LHCN-M2 (cell line): ENCODE measurements around the gene UBA3. TPM values are rescaled to one million over a fixed set of nuclear protein-coding genes. Genes with fewer than 3 reads are reported as not detected.

ENCODE experiments used
- DNase-seq: peaks from one replicate; pipeline ENCODE4 v3.0.0-alpha.2; 2012; ENCODE audit warnings: low read depth
- total RNA-seq: library from RNA; depleted of rRNA; stranded (reverse); fragments of >200 nt; gene quantifications from 2 replicates; pipeline ENCODE4 v1.2.3, GENCODE V29; 2014; rRNA removed

Gene UBA3
- total RNA-seq, 1 experiment from 2014 or later: 72.5 TPM

DNA sequence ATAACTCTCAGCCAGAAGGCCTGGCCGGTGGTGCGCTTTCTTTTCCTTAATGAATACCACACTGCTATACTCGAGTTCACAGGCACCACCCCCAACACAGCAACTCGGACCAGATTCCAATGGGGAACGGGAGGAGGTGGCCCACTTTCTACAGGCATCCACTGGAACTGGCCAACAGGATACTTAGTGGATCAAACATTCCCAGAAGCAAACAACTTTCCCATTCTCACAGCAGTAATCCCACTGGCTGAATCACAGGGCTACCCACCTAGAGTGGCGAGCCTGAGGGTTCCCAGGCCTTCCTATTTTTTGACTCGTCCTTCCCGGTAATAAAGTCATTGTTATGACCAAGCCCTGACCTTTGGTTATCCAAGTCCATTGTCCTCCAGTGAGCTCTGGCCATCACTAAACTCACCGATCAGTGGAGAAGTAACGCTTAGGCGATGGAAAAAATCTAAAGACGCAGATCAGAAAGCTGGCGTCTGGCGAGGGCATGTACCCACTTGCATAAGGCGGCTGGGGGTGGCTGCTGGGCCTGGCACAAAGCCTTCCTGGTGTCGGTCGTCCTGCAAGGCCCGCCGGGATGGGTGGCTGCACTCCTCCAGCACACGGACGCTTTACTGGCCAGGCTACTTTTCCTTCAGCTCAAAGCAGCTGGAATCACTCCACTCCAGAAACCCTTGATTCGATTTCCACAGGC lies 67.9 kb downstream of the UBA3 start:
- DNase-seq: peak; percentile 44

DNA sequence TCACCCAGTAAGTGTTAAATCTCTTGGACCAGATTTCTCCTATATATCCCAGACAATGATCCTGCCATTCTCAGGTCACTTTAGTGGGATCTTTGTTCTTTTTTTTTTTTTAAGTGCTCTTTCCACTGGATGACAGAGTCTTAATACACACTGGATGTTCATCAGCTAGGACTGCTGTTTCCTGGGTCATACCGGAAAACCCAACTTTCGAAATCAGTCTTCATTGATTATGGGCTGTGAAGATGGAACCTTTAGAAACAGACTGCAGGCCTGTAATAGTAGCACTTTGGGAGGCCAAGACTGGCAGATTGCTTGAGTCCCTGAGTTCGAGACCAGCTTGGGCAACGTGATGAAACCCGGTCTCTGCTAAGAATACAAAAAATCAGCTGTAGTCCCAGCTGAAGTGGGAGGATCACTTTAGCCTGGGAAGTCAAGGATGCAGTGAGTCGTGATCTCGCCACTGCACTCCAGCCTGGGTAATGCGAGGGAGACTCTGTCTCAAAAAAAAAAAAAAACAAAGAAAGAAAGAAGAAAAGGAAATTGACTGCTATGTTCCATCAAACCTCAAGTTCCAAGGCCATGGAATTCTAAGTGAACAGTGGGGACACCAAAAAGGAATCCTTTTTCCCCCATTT lies 69.0 kb downstream of the UBA3 start:
- DNase-seq: no peak

- peak; percentile 73 for DNase-seq
Measured at GRCh38 chr3:69009559-69010410, 70.4 kb downstream of the UBA3 start.

GRCh38 chr3:69008980-69009379 lies 71.2 kb downstream of the UBA3 start:
- DNase-seq: no peak

GRCh38 chr3:69005791-69006482 lies 74.2 kb downstream of the UBA3 start:
- no peak for DNase-seq

DNA sequence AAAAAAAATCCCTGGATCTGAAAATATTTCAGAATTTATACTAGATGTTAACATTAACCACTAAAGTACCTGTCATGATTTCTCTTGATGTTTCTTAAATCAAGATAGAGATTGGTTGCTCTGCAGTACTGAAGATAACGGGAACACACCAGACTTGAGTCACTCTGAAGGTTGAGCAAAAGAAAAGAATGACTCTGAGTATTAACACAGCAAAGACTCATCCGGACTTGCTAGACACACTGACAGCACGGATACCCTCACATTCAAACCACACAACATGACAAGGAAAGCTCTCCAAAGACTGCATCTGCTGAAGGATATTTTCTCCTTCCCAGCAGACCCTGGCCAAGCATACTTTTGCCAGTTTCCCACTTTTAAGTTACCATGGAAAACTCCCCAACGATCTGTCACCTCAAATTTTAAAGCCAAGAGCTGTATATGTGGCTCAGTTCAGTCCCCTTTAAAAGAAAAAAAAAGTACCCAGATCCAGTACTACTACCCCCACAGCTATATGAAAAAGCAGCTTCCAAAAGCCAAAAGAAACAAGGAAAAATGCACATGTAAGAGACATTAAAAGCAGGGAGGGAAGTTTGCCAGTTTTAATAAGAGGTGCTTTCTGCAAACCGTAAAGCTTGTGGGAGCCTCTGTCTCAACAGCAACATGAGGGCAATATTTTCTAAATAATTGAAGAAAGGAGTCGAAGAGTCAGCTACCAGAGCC lies 74.9 kb downstream of the UBA3 start:
- no peak for DNase-seq

Other genes starting within 250 kb of the UBA3 start
- not detected in 2 replicates for gene TAFA4, start 147.8 kb downstream of the UBA3 start, total RNA-seq
- 51.0 and 58.0 TPM in 2 replicates for gene EOGT, start 66.7 kb downstream of the UBA3 start, total RNA-seq
- gene TMF1, start 28.0 kb downstream of the UBA3 start, total RNA-seq: 27.9 and 28.7 TPM in 2 replicates
- gene ARL6IP5, start 4.6 kb upstream of the UBA3 start, total RNA-seq: 94.3 and 119 TPM in 2 replicates
- gene LMOD3, start 42.2 kb upstream of the UBA3 start, total RNA-seq: 0.90 and 4.6 TPM in 2 replicates